ENCODE measurements around the gene NFASC.

The NFASC gene

DNA sequence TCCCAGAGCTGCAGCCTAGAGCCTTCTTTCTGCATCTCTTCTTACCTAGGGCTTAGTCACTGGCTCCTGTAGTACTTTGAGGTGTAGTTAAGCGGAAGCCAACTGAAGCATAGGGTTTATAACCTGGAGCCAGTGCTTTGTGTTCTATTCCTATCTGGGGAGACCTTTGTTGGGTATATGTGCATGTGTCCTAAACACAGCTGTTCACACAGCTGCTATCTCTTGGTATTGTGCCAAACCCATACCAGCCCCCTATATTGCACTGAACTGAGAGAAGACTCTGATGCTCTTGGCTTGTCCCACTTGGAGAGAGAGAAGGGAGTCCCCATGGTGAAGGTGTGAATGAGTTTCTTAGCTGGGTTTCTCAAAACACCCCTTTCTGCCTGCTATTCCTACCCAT lies 17.2 kb upstream of the NFASC start:
- H3K4me3 ChIP-seq (ENCODE audit: low read depth, low read length) = no peak overlapping the region
- DNase-seq (ENCODE audit: low read depth) = no peak
- TF ChIP-seq, protein P1, sequence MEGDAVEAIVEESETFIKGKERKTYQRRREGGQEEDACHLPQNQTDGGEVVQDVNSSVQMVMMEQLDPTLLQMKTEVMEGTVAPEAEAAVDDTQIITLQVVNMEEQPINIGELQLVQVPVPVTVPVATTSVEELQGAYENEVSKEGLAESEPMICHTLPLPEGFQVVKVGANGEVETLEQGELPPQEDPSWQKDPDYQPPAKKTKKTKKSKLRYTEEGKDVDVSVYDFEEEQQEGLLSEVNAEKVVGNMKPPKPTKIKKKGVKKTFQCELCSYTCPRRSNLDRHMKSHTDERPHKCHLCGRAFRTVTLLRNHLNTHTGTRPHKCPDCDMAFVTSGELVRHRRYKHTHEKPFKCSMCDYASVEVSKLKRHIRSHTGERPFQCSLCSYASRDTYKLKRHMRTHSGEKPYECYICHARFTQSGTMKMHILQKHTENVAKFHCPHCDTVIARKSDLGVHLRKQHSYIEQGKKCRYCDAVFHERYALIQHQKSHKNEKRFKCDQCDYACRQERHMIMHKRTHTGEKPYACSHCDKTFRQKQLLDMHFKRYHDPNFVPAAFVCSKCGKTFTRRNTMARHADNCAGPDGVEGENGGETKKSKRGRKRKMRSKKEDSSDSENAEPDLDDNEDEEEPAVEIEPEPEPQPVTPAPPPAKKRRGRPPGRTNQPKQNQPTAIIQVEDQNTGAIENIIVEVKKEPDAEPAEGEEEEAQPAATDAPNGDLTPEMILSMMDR (IDR thresholded peaks at IDR 0.05; ENCODE audit: control insufficient read depth, extremely low read depth, insufficient read depth) = no peak

DNA sequence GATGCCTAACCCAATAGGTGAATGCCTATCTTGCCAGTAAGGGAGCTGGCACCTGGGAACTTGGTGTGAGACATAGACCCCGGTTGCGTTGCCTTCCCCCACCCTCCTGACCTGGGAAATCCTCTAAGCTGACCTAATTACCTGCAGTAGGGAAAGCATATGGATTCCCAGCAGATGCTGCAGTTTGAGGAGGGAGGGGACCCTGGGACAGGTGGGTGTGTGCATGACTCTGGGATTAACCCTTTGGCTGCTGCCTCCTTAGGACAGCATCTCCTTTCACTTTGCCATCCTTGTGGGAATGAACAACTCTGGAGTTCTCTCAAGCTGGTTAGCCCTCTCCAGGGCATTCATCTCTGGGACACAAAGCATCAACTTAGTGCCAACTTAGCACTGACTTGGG lies 16.4 kb upstream of the NFASC start:
- DNase-seq (ENCODE audit: low read depth) = no peak
- TF ChIP-seq, protein P1 (IDR thresholded peaks at IDR 0.05; ENCODE audit: control insufficient read depth, extremely low read depth, insufficient read depth) = no peak
- no peak overlapping the region for H3K4me3 ChIP-seq (ENCODE audit: low read depth, low read length)

DNA sequence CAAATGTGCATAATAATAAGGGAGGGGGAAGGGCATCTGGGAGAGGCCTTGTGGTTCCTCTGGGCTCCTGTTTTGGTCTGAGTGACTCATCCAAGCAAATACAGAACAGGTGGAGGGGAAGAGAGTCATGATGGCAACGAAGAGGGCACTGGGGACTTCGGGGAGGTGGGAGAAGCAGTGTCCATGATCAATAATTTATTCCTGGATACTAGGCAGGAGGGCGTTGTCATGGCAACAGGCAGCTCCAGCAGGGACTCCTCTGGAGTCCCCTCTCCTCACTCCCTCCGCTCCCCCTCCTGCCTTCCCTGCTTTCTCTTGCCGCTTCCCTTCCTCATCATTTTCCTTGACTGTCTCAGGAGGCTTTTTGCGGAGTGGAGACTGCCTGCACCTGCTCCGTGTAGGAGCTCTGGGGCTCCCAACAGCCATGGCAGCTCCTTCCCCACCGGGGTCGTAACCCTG lies 12.3 kb upstream of the NFASC start:
- H3K4me3 ChIP-seq (ENCODE audit: low read depth, low read length) = no peak overlapping the region
- TF ChIP-seq, protein P1 (IDR thresholded peaks at IDR 0.05; ENCODE audit: control insufficient read depth, extremely low read depth, insufficient read depth) = no peak
- DNase-seq (ENCODE audit: low read depth) = no peak

DNA sequence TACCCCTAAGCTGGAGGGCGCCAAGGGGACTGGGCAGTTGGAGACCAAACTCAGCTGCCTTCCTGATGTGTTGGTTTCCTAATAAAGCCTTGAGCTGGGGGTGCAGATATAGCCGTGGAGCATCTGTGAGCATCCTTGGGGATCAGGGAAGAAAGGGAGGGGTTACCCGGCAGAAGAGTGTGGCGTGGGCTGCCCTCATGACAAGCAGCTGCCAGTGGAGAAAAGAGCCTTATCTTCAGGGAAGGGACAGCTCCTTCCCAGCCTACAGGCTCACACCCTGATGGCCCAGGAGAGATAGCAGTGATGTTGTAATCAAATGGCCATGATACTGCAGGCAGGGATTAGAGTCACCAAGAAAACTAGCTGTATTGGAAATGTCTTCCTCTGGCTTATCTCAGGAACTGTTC lies 10.8 kb upstream of the NFASC start:
- no peak for DNase-seq (ENCODE audit: low read depth)
- H3K4me3 ChIP-seq (ENCODE audit: low read depth, low read length) = no peak overlapping the region
- TF ChIP-seq, protein P1 (IDR thresholded peaks at IDR 0.05; ENCODE audit: control insufficient read depth, extremely low read depth, insufficient read depth) = no peak

DNA sequence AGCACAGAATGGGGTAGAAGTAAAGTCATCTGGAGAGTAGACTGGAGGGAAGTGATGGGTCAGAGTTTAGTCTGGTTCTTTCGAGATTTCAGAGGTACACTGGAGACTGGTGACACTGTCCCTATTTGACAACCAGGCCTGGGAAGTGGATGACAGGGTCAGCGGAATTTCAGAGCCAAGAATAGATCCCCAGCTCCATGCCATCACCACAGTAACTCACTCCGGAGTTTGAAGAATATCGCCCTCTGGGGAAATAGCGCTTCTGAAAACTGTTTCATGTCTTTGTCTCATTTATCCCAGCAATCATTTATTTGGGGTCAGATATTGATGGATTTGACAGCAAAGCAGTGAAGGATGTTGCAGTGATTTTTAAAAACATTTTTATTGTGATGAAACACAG lies 7.6 kb upstream of the NFASC start:
- TF ChIP-seq, protein P1 (IDR thresholded peaks at IDR 0.05; ENCODE audit: control insufficient read depth, extremely low read depth, insufficient read depth) = no peak
- DNase-seq (ENCODE audit: low read depth) = no peak
- no peak overlapping the region for H3K4me3 ChIP-seq (ENCODE audit: low read depth, low read length)

GRCh38 chr1:204863730-204864129 lies 6.9 kb upstream of the NFASC start:
- no peak for DNase-seq (ENCODE audit: low read depth)
- TF ChIP-seq, protein P1 (IDR thresholded peaks at IDR 0.05; ENCODE audit: control insufficient read depth, extremely low read depth, insufficient read depth) = no peak
- no peak overlapping the region for H3K4me3 ChIP-seq (ENCODE audit: low read depth, low read length)

DNA sequence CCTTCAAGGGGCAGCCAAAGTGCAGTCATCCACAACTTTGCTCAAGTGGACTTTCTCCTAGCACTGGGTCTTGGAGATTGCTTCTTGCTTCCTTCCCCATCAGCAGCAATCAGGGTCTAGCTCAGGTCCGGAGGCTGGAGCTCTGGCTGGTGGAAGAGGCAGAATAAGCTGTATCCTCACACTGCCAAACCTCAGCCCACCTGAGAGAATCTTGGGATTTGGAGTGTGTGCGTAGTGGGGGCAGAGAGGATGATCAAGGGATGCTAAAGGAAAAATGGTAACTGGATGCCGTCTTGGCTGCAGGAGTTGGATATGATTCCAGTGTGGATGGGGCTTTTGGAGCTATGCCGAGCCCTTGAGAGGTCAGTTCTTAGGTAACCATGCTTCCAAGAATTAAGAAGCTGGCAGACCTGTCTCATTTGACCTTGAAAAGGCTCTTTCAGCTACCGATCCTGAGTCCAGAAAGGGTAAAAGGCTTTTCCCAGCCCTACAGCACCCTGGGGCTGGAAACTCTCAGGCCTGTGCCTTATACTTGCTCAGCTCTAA lies 4.5 kb upstream of the NFASC start:
- DNase-seq (ENCODE audit: low read depth) = no peak
- H3K4me3 ChIP-seq (ENCODE audit: low read depth, low read length) = no peak overlapping the region
- TF ChIP-seq, protein P1 (IDR thresholded peaks at IDR 0.05; ENCODE audit: control insufficient read depth, extremely low read depth, insufficient read depth) = no peak

All from LNCaP clone FGC (cell line).